AG04449 (cell line): ENCODE data around the gene ALDH1A1.

ENCODE experiments used
- CTCF ChIA-PET: fragments of 350-600 bp; formaldehyde crosslinking; extraction: SDS; loops from one replicate; lab custom pipeline; 2021; ENCODE audit warnings: antibody characterized with exemption; lab: Yijun Ruan, JAX
- POLR2A ChIA-PET: fragments of 400-600, 350-600 bp; formaldehyde crosslinking; extraction: SDS; loops from one replicate; lab custom pipeline; 2020; ENCODE audit warnings: antibody characterized with exemption, inconsistent platforms; lab: Yijun Ruan, JAX
- DNase-seq: peaks from one replicate; pipeline ENCODE4 v3.0.0-alpha.2; 2010; ENCODE audit warnings: low read depth, low spot score
- H3K4me3 ChIP-seq: 2 replicates; pipeline ENCODE4 v1.5.1; 2011; ENCODE audit warnings: low read depth, mild to moderate bottlenecking, control low read depth, low read length
- CTCF ChIP-seq: IDR thresholded peaks from one replicate; pipeline ENCODE4 v1.5.1; 2011; ENCODE audit warnings: mild to moderate bottlenecking, moderate library complexity, low read length, control low read depth, inconsistent platforms; ENCODE audit not compliant: insufficient read depth; ENCODE audit errors: missing control alignments

Gene ALDH1A1

GRCh38 chr9:72948575-72949243 lies 4.1 kb downstream of the ALDH1A1 start:
- CTCF ChIA-PET, result interaction anchor here (1.1 to 2.5 kb wide), 3 partner anchors 18 to 92 kb away, joined by 3 to 8 read pairs (median 3); no protein-coding TSS in a partner anchor
- no peak for DNase-seq
- H3K4me3 ChIP-seq, result no peak overlapping the region
- POLR2A ChIA-PET, result no interaction called here
- TF ChIP-seq CTCF, result no peak

GRCh38 chr9:72947984-72948465 lies 4.8 kb downstream of the ALDH1A1 start:
- POLR2A ChIA-PET, result no interaction called here
- CTCF ChIA-PET, result interaction anchor here (1.1 to 2.5 kb wide), 3 partner anchors 17 to 91 kb away, joined by 3 to 8 read pairs (median 3); no protein-coding TSS in a partner anchor
- DNase-seq, result no peak
- H3K4me3 ChIP-seq, result no peak overlapping the region
- TF ChIP-seq CTCF, result no peak

GRCh38 chr9:72946821-72947220 lies 6.0 kb downstream of the ALDH1A1 start:
- no peak for DNase-seq
- POLR2A ChIA-PET, result no interaction called here
- H3K4me3 ChIP-seq, result no peak overlapping the region
- no peak for TF ChIP-seq CTCF
- CTCF ChIA-PET, result no interaction called here

- ChIA-PET POLR2A (no interaction called here), CTCF (no interaction called here)
- no peak overlapping the region for H3K4me3 ChIP-seq
Measured at GRCh38 chr9:72946318-72946717, 6.5 kb downstream of the ALDH1A1 start.

GRCh38 chr9:72945391-72945790 lies 7.5 kb downstream of the ALDH1A1 start:
- no peak overlapping the region for H3K4me3 ChIP-seq
- no peak for DNase-seq
- no peak for TF ChIP-seq CTCF
- POLR2A ChIA-PET, result no interaction called here
- CTCF ChIA-PET, result no interaction called here

More at GRCh38 chr9:72946318-72946717, 6.5 kb downstream of the ALDH1A1 start:
- TF ChIP-seq CTCF, result no peak
- no peak for DNase-seq

GRCh38 chr9:72943844-72944462 lies 8.9 kb downstream of the ALDH1A1 start:
- no peak overlapping the region for H3K4me3 ChIP-seq
- ChIA-PET CTCF (no interaction called here), POLR2A (no interaction called here)
- DNase-seq, result no peak
- TF ChIP-seq CTCF, result no peak
